GM12801 (cell line): Measurements from ENCODE around the gene ENTPD7.

Experiments used
- TF ChIP-seq, protein P1 (sequence below): IDR thresholded peaks from one replicate; pipeline ENCODE4 v1.5.1; 2011; ENCODE audit warnings: control low read depth; ENCODE audit not compliant: insufficient read length; ENCODE audit errors: extremely low read depth

ENTPD7 gene

DNA sequence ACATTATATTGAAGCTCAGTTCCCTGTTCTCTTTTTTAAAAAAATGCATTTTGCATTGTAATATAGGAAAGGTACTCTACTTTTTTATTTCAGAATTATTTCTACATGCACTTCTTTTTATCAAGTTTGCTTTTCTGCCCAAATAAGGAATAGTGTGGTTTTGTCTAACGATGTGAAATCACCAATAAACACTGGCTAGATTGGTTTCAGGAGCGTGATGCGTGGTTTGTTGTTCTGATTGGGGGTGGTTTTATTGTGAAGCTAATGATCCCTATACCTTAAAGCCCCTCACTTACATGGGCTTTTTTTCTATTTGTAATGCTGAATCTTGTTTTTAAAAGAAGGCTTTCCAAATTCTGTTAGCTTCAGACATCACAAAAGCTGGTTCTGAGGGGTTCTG lies 17.6 kb downstream of the ENTPD7 start:
- TF ChIP-seq, protein P1, sequence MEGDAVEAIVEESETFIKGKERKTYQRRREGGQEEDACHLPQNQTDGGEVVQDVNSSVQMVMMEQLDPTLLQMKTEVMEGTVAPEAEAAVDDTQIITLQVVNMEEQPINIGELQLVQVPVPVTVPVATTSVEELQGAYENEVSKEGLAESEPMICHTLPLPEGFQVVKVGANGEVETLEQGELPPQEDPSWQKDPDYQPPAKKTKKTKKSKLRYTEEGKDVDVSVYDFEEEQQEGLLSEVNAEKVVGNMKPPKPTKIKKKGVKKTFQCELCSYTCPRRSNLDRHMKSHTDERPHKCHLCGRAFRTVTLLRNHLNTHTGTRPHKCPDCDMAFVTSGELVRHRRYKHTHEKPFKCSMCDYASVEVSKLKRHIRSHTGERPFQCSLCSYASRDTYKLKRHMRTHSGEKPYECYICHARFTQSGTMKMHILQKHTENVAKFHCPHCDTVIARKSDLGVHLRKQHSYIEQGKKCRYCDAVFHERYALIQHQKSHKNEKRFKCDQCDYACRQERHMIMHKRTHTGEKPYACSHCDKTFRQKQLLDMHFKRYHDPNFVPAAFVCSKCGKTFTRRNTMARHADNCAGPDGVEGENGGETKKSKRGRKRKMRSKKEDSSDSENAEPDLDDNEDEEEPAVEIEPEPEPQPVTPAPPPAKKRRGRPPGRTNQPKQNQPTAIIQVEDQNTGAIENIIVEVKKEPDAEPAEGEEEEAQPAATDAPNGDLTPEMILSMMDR = no peak

DNA sequence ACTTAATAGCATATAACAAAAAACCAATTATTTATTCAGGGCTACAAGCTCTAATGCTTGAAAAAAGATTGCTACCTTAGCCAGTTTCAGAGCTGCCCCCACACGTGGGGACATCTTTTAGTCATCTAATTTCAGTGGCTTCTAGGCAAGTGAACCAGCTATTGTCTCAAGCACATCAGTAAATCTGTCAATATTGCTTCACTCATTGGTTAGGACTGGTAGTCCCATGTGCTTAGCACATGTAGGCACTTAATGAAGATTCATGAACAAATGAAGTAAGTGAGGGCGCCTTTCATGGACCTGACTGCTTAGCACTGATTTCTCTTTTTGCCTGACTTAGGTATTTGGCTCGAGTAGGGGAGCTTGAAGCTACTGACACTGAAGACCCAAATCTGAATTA lies 19.6 kb downstream of the ENTPD7 start:
- TF ChIP-seq, protein P1 = no peak

DNA sequence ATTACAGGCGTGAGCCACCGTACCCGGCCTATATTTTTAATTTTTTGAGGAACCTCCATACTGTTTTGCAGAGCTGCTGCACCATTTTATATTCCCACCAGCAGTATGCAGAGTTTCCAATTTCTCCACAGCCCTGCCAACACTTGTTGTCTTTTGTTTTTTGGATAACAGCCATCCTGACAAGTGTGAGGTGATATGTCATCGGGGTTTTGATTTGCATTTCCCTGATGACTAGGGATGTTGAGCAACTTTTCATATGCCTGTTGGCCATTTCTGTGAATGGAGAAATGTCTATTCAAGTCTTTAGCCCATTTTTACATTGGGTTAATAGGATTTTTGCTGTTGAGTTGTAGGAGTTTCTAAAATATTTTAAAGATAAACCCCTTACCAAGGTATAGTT lies 22.2 kb downstream of the ENTPD7 start:
- TF ChIP-seq, protein P1 = no peak

DNA sequence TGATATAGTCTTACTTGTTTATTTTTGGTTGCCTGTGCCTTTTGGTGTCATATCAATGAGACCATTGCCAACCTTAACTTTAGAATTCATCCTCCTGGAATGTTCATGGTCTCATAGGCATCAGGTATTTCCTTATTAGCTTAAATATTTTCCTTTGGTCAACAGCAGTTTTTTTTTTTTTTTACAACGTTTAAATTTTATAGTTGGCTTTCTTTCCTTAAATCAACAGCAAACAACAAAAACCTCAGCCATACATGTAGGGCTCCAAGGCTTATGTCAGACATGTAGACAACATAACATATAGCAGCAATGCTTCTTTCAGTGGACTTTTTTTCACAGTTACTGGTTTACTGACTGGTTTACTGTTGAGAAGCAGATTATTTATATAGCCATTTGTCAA lies 22.7 kb downstream of the ENTPD7 start:
- TF ChIP-seq, protein P1 = no peak

DNA sequence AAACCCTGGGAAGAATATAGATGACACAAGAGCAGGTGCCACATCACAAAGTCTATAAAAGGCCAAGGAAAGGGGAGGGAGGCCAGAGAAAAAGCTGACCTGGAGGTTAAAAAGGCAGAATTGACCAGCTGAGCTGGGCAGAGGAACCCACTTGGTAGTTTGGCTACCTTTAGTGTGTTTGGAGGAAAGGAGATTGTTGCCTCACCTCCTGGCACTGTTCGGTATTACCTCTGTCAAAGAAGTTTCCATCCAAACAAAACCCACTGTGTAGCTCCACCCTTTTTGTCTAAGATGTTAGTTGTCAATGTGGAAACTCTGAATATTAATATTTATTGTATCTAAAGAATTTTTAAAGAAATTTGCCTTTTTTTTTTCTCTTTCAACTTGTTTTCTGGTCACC lies 23.4 kb downstream of the ENTPD7 start:
- TF ChIP-seq, protein P1 = no peak

DNA sequence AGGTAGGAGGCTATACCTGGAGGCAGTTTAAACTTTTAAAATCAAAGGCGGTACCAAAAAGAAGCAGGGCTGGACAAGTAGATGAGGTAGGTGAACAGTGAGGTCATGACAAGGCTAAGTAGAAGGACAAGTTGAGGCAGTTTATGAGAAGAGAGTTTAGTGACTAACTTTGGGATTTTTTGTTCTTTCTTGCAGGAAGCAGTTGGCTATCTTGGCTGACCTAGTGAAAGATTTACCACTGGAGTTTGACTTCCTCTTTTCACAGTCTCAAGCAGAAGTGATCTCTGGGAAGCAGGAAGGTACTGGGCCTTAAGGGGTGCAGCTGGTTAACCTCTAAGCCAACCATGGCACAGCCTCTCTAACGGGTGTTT lies 26.3 kb downstream of the ENTPD7 start:
- TF ChIP-seq, protein P1 = no peak

DNA sequence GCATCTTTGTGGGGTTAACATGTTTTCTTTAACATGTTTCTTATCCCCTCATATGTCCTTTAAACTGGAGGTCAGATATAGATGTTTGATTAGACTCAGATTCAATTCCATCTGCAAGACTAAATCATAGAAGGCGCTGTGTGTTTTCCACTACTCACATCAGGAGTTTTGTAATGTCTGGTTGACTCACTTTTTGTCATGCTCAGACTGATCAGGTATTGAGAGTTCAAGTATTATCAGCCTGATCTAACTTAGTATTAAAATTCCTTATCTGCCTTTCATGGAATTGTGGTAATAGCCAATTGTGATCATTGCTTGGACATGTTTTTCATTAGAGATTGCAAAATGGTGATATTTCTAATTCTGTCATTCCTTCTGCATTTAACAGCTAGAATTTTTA lies 30.2 kb downstream of the ENTPD7 start:
- TF ChIP-seq, protein P1 = no peak

DNA sequence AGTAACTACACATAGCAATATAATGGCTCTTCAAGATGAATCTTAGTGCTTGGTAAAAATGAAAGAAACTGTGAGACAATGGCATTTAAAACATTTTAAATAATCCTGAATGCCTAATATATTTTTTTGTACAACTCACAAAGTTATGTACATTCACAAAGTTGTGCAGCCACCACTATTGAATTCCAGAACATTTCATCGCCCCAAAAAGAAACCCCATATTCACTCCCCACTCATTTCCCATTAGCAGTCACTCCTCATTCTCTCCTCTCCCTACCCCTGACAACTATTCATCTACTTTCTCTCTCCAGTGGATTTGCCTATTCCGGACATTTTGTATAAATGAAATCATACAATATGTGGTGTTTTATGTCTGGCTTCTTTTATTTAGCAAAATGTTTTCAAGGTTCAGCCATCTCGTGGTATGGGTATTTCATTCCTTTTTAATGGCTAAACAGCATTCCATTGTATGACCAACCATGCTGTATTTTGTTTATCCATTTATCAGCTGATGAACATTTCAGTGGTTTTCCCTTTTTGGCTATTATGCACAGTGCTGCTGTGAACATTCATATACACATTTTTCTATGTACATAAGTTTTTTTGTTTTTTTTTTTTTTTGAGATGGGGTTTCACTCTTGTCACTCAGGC lies 34.7 kb downstream of the ENTPD7 start:
- TF ChIP-seq, protein P1 = no peak
